GM19240 (cell line): ENCODE measurements around the gene DIS3L2.

Experiments used
- DNase-seq: peaks from one replicate; pipeline ENCODE4 v3.0.0; 2011; ENCODE audit warnings: low spot score; ENCODE audit not compliant: insufficient read length

DIS3L2 gene

DNA sequence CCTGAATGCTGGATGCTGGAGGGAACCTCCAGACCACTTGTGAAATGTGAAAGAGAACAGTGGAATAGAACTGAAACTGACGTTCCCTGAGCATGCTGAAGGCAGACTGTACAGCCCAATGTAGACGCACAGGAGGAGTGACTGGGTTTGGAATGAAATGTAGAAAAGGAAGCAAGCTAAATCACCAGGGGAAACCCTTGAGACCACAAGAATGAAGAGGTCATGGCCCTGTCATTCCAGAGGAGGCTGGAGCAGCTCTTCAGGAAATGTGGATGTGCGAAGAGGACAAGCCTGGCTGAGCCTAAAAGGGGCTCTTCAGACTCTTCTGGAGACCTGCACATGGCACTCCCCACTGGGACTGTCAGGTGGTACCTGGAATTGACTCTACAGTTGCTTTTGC is 298.6 kb downstream of the DIS3L2 start:
- DNase-seq: no peak

DNA sequence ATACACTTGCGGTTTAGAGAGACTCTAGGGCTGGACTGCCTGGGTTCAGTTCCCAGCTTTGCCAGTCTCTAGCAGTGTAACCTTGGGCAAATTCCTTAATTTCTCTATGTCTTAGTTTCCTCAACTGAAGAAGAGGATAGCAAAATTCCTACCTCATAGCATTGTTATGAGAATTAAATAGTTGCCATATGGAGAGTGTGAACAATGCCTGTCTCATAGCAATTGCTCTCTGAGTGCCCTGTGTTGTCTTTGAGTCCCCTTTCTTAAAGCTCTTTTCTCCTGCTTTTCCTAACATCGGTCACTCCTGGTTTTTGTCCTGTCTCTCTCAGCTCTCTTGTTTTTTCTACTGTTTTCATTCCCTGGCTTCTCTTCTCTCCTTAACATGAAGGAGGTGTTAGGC is 300.3 kb downstream of the DIS3L2 start:
- no peak for DNase-seq

DNA sequence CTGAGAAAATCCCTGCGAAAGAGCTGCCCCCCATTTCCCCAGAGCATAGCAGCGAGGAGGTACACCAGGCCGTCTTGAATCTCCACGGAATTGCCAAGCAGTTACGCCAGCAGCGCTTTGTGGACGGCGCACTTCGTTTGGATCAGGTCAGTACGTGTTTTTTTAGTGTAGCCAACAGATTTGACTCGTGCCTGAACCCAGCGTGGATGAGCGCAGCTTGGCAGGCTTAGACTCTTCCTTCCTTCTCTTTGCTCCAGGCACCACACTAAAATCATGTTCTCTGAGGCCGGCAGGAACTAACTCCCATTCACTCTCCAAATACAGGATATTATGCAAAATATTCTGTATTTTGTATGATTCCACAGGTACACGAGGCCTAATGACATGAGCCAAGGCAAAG is 301.8 kb downstream of the DIS3L2 start:
- DNase-seq: no peak

DNA sequence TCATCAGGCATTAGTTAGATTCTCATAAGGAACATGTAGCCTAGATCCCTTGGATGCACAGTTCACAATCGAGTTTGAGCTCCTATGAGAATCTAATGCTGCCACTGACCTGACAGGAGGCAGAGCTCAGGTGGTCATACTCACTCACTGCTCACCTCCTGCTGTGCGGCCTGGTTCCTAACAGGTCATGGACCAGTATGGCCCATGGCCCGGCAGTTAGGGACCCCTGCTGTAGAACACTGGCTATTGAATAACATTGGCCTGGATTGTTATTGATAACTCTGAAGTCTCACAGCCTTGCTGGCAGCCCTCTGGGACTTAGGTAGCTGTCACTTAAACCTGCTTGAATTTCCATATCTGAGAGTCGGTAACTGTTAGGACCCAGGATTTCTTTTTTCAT is 302.6 kb downstream of the DIS3L2 start:
- no peak for DNase-seq

DNA sequence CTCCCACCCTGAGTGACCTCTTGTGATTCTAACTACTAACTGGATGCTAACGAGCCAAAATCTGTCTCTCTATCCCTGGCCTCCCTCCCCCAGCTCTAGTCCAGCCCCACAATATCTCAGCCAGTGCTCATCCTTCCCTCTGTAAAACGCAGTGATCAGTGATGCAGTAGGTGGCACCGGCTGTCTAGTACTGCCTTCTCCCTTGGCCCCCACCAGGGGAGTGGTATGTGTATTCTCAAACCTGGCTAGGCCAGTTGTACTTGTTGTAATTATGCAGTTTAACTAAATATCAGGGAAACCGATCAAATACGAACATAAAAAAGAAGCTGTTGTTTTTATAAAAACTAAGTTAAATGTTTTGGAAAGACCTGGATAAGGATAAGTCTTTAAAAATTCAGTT is 303.8 kb downstream of the DIS3L2 start:
- DNase-seq: no peak

- DNase-seq: no peak
Measured at GRCh38 chr2:232268636-232269165, 307.2 kb downstream of the DIS3L2 start.

GRCh38 chr2:232269867-232270266 is 308.4 kb downstream of the DIS3L2 start:
- DNase-seq: no peak

DNA sequence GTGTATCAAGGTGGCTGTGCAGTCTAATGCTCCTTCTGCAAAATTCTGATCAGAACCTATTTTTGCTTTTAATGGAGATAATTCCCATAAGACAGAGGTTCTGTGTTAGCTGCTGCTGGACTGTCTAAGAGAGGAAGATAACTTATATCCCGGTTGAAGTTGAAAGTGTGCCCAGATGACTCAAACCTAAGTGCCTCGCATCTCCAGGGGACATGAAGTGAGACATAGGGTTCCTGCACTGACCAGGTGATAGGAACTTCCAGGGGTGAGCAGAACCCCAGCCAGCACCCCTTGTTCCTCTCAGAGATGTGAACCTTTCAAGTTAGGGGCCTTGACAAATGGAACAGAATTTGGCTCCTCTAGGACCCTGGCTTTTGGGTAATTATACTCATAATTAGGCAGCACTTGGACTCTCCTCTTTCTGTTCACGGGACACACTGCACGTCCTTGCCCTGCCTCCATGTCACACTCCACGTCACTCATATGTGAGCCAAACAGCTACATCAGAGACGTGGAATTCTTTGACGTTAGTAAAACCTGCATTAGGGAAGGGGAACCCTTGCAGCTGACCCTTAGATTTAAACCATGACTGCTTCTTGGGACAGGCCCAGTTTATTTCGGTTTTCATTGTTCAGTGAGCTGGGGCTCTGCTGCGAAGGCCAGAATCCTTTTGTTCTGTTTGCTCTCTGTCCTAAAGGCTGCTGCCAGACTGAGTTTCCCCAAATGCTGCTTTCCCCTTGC is 312.6 kb downstream of the DIS3L2 start:
- no peak for DNase-seq

DNA sequence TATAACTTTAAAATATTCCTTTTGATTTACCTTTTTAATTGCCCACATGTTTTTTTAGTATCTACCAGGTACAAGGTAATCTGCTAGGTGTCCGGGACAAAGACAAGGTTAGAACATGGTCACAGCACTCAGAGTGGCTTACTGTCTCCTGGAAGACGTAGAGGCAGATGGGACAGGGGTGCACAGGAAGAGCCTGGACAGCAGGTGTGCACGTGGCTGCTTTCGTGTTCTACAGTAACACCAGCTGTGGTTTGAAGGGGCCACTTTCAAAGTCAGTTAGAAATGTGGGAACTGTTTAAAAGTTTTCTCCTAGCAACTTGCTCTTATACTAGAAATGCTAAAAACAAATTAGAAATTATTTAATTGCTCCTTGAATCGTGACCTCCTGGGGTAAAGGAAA is 314.2 kb downstream of the DIS3L2 start:
- DNase-seq: no peak

DNA sequence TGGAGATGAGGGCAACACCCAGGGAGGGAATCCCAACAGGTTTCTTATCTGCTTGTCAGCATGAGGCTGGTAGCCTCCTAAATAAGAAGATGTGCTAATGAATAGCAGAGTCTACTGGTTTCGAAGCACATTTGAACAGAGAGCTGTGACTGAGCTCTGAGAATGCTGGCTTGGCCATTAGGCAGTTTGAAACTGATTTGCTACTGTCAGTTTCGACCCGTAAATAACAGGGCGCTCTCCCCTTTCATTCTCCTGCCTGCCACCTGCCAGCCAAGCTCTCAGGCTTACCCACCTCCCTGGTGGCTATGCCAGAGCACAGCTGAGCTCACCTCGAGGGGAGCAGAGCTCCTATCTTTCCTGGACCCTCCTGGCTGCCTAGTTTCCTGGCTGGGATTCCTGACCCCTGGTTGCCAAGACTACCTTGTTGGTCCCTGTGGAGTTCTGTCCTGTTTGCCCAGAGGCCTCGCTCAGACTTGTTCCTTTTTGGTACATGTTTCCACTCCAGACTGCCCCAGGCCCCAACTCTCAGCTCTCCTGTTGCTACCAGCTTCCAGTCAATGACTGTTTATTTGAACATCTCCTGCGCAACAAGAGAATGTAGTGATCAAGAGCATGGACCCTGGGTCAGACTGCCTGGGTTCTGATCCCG is 314.7 kb downstream of the DIS3L2 start:
- no peak for DNase-seq

DNA sequence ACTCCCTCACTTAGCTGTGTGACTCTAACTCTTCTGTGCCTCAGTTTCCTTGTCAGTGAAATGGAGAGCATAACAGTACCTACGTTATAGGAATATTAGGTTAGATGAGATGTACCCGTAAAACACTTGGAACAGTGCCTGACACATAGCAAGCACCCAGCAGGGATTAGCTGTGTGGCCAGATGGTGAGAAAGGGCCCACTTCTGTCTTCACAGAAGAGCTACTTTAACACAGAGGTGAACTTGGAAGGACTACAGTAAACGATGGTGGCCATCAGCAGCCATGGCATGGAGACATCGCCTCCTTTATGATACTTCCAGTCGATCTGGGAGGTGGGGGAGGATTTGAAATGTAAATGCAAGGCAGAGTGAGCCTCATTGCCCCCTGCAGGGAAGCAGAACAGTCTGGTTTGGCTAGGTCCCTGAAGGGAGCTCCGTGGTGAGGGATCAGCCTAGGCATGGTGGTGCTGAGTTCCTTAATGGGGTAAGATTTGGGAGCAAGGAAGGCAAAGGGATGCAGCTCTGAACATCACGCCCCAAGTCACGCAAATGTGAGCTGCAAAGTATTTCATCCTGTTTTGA is 315.3 kb downstream of the DIS3L2 start:
- DNase-seq: no peak

DNA sequence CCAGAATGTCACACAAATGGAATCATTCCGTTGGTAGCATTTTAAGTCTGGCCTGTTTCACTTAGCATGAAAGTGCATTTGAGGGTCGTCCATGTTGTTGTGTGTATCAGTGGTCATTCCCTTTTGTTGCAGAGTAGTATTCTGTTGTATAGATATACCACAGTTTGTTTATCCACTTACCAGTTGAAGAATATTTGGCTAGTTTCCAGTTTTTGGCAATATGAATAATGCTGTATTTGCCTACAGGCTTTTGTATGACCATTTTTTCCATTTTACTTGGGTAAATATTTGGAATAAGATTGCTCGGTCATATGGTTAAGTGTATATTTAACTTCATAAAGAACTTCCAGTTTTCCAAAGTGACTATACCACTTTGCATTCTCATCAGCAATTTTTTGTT is 317.0 kb downstream of the DIS3L2 start:
- no peak for DNase-seq

GRCh38 chr2:232280341-232280740 is 318.8 kb downstream of the DIS3L2 start:
- no peak for DNase-seq

GRCh38 chr2:232281858-232282507 is 320.5 kb downstream of the DIS3L2 start:
- DNase-seq: no peak

- no peak for DNase-seq
Measured at GRCh38 chr2:232282508-232283055, 321.1 kb downstream of the DIS3L2 start.

DNA sequence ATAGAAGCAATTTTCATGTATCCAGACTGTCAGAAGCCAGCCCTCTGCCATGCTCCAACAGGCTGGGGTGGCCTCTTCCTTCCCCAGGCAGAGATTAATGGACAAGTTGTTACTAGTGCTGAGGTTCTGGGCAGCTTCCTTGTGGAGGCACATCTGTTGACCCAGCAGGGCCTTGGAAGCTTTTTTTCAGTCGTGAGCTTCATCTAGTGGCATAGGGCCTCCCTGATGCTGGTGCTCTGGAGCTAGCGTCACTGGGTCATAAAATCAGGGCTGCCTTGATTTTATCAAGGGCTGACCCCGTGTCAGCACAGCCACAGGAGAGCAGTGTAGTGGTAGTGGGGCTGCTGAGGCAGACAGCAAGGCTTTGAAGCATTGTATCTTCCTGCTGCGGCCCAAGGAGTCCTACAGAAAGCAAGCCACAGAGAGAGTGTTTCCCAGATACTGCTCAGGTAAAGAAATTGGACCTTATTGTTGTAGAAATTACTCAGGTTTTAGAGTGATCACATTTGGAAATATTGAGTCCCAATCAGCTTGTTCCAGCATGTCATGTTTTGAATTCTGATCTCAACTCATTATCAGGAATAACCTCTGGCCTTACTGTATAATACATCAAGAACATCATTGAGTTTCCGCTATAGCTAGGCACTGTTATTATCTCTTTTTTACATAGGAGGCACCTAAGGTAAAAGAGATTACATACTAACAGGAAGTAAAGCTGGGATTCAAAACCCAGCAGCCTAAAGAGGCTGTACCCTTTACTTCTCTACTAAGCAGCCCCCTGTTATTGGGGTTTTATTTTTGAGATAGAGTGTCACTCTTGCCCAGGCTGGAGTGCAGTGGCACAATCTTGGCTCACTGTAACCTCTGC is 324.7 kb downstream of the DIS3L2 start:
- no peak for DNase-seq

- no peak for DNase-seq
Measured at GRCh38 chr2:232287316-232287715, 325.8 kb downstream of the DIS3L2 start.

- no peak for DNase-seq
Measured at GRCh38 chr2:232288489-232289030, 327.0 kb downstream of the DIS3L2 start.

GRCh38 chr2:232290668-232291067 is 329.2 kb downstream of the DIS3L2 start:
- DNase-seq: no peak

GRCh38 chr2:232291343-232291742 is 329.8 kb downstream of the DIS3L2 start:
- no peak for DNase-seq
